NCI-H82 treated with DMSO at 0.1 percent for 48 hours (cell line): ENCODE data around the gene MAN2B2.

Source experiments
- DNase-seq: peaks from one replicate; lab custom pipeline; 2025; ENCODE audit not compliant: unreplicated experiment; lab: John Stamatoyannopoulos, UW

The MAN2B2 gene

DNA sequence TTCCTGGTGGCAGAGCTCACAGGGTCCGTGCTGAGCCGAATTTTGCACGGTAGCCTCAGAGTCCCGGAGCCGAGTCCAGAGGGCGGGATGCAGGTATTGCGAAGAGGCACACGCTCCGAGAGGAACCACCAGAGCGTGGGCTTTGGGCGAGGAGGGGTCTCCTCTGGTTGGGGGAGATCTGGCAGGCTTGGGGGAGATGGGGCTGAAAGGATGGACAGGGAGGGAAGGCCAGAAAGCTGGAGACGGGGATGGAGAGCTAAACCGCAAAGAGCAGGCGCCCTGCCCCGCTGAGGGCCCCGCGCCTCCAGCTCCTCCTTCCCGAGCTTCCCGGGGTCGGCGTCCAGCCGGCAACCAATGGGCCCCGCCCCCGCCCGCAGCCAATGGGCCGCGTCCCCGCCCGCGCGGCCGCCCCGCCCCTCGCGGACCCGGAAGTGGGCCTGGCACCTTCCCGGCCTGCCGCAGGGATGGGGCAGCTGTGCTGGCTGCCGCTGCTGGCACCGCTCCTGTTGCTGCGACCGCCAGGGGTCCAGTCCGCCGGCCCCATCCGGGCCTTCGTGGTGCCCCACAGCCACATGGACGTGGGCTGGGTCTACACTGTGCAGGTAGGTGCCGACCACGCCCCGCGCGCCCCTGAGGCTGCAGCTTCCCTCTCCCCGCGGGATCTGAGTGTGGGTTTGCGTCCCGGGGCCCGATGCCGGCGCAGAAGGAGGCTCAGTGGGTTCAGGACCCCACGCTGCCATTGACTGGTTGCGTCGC, at the start of gene MAN2B2:
Gene MAN2B2, plus strand, starts transcription at position 443 of the 756 bp plus-strand sequence. Its CDS starts 22 bp downstream, at position 465.
- DNase-seq, result peak; percentile 25

DNA sequence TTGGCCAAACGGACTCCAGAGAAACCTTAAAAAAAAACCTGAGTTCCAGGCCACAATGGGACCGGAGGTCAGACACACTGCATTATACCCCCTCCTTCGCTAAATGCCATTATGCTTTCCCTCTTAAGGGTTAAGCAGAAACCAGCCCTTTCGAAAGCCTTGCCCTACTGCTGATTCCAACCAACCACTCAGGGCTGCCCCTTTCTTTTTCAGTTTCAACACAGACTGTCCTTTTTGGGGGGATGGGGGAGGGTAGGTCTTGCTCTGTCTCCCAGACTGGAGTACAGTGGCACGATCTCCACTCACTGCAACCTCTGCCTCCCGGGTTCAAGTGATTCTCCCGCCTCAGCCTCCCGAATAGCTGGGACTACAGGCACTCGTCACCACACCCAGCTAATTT, 49.5 kb upstream of the MAN2B2 start:
- no peak for DNase-seq

DNA sequence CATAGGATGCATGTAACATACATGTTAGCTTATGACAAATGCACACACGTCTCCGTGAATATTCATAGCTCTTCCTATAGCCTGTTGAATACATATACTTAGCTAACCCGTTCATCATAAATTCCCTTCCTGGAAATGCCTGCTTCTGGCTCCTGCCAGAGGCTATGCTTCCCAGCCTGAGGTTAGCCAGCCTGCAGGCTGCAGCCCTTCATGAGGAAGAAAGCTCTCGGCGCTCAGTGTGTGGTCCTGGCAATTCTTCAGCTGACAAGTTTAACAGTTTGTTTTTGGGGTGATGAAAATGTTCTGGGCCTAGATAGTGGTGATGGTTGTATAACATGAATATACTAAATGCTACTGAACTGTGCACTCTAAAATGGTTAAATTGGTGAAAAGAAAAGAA, 48.8 kb upstream of the MAN2B2 start:
- no peak for DNase-seq

DNA sequence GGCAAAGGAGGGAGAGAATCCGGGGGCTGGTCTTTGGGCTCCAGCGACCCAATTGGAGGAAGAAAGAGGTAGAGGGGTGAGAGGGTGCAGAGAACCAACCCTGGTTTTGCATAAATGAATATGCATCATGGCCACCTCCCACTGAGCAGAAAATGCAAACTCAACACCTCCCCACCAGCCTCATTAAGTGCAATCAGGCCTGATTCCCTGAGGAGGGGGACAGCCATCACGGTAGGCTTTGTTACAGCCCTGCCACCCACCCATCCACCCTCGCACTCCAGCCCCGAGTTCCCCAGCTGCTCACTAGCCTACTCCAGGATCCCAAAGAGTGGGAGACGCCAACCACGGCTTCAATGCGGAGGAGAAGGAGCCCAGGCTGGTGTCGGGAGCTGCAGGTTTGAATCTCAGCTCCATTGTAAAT, 48.3 kb upstream of the MAN2B2 start:
- no peak for DNase-seq

DNA sequence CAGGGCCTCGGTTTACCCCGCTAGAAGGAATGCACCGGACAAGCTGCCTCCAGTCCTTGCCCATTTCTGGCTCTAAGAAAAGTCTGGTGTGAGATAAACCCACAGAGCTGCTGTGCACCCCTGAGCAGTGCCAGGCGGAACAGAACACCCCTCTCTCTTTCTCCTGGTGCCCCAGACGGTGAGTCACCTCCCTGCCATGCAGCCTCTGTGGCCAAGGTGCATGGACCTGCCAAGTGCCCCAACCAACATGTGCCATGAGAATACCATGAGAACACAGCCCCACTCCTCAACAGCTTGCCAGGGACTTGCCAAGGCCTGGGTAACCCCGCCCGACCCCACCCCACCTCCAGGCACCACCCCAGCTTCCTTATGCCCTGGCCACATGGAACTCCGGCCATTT, 47.7 kb upstream of the MAN2B2 start:
- DNase-seq, result no peak

DNA sequence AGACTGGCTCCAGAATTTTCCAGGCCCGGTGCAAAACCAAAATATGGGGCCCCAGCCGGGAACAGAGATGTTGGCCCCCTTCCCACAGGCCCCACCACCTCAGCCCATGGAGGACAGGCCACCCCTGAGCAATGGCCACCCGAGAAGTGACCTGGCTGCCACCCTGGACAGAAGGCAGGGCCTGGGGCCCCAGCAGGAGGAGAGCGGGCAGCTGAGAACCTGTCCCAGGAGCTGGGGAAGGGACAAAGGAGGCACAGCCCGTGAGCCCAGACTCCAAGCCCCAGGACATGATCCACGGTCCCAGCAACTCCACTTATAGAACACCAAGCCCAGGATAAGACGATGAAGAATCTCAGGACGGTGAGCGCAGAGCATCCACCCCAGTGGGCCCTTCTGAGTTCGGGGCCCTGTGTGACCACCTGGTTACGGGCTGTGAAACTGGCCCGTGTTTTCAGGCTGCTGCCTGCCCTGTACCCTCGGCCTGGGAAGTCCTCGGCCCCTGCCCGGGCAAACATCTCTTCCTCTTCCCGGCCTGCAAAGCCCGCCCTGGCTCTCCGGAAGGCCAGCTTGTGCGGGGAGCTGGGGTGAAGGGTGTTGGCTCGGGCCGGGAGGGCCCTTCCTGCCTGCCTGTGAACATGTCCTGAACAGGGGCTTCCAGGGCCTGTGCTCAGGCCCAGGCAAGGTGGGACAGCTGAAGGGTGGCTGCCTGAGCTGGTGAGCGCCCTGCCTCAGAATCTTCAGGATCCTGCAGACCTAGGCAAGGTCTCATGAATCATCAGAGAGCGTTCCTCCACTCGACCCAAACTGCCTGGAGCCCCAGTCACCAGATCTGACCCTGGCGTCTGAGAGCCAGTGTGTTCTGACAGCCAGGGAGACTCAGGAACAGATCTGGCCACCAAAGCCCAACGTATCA, 47.0 kb upstream of the MAN2B2 start:
- no peak for DNase-seq

DNA sequence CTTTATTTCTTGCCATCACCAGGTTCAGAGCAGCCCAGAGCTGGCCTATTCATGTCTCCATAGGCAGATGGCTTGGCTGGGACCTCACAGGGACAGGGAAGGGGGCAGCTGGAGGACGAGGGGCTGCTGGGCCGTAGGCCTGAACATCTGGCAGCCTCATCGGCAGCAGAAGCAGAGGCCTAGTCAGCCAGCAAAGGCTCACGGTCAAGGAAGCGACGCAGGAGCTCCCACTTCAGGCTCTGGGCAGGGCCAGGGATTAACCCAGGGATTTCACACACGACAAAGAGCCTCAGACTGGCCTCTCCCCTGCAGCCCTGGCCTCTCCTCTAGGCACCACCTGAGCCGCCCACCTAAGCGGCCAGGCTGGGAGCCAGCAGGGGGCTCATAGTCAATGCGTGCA, 46.0 kb upstream of the MAN2B2 start:
- no peak for DNase-seq

DNA sequence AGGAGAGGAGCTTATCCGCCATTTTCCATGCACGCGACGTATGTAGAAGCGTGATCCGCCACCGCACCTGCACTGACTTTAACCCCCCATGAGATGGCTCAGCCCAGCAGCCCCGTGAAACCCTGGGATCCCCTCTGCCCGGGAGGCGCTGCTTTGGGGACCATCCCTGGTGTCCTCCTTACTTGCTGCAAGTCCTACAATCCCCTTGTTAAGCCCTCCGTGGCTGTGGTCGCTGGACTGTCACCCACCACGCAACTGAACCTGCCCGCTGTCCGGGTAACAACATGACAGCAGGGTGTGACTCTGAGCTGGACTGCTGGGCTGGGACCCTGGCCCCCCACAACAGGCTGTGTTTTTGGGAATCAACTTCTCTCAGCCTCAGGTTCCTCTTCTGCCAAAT, 44.7 kb upstream of the MAN2B2 start:
- DNase-seq, result no peak

DNA sequence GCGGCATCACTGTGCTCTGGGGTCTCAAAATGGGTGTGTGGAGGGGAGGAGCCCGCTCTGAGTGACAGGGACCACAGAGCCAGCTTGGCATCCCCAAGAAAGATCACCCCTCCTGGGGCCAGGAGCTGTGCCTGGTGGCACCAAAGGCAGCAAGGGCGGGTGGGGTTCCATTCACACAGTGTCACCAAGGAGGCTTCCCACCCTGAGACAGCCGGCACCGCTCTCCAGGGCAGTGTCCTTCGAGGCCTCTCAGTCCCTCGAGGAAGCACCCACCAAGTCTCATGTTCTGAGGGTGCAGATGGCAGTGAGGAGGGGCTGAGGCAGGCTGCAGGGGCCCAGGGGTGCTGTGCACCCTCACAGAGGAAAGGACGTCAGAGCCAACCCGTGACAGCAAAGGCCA, 44.0 kb upstream of the MAN2B2 start:
- DNase-seq, result no peak

DNA sequence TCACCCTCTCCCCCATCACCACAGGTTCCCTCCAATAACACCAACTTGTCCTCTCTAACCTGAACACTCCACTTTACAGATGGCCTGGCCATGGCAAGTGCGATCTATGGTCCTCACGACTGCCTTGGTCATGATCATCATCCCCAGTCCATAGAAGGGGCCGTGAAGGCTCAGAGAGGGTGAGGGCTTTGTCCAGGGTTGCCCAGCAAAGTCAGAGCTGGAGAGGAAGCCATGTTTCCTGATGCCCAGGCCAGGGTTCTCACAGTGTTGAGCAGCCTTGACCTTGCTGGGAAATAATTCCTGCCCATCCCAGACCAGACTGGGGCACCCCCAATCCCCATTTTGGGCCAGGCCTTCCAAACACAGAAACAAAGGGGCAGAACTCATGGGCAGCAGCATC, 42.9 kb upstream of the MAN2B2 start:
- DNase-seq, result no peak

DNA sequence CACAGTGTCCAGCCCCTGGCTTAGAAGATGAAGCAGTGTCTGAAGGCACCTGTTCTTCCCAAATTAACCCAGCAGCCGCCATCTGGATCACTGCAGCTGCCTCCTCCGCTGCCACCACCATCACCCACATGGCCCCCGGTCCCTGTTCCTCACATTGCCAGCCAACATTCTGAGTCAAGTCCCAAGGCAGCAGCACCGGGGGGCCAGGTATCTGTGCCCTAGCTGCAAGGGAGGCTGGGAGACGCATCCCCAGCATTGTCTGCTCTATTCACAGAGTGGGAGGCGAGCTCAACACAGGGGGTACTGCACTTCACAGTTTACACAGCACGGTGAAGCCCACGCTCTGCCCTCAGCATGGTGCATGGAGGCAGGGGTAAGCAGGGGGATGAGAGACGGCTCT, 42.3 kb upstream of the MAN2B2 start:
- no peak for DNase-seq

DNA sequence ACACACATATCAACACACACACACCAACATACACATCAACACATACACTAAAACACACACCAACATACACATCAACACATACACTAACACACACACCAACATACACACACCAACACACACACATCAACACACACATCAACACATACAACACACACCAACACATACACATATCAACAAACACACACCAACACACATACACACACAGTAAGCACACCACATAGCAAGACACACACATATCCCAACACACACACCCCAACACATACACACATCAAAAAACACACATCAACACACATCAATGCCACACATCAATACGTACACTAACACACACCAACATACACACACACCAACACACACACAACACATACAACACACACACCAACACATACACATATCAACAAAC, 40.9 kb upstream of the MAN2B2 start:
- no peak for DNase-seq

DNA sequence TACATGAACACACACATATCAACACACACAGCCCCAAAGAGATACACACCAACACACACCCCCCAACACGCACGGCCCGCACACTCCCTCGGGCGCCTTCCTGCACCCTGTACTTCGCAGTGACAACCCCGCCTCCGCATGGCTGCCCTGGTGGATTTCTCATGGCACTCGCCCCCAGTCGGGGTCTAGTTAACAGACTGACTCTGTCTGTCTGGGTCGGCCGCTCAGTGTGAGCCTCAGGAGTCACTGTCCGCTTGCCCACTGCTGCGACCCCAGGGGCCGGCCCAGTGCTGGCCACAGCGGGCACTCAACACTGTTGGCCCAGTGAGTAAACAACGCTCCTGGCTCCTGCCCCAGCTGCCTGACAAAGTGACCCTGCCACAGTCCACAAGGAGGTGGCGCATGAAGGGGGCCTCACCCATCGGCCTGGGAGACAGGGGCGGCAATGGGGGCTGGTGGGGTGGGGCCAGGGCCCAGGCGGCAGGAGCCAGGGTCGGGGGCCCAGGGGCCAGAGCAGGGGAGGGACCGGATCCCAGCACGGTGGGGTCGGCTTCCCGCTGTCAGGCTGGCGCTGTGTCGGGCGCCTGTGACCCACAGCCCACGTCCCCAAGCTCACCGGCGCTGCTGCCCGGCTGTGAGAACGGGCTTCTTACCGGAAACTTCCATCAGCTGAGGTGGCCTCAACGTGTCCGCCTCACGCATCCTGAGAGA, 40.2 kb upstream of the MAN2B2 start:
- DNase-seq, result no peak

DNA sequence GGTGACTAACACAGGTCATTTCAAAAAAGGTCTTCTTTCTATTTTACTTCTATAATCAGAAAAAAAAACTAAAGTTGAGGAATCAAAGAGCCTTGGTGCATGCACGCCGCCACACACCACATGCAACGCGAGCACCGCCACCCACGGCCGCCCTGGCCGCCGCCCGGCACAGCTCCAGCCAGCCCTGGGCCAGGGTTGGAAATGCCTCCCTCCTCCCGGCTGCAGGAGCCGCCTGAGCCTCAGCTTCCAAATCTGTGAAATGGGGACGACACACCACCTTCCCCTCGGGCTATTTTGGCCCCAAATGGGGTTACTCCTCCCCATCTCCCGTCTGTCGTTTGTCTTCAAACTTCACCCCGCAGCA, 39.7 kb upstream of the MAN2B2 start:
- no peak for DNase-seq

DNA sequence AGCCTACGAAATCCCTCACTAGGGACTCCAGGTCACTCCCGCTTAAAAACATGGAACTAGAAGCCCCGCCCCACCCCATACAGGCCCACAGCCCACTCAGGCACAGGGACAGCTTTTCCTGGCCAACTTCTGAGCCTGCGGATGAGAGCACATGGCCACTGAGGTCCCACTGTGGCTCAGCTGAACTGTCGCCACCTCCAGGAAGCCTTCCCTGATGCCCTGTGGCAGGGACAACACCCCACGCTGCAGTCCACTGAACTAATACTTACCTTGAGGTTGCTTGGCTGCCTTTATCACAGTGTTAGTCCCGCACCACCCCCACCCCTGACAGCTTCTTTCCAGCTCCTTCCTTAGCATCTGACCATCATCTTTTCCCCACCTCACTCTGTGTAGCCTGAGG, 39.3 kb upstream of the MAN2B2 start:
- DNase-seq, result no peak

DNA sequence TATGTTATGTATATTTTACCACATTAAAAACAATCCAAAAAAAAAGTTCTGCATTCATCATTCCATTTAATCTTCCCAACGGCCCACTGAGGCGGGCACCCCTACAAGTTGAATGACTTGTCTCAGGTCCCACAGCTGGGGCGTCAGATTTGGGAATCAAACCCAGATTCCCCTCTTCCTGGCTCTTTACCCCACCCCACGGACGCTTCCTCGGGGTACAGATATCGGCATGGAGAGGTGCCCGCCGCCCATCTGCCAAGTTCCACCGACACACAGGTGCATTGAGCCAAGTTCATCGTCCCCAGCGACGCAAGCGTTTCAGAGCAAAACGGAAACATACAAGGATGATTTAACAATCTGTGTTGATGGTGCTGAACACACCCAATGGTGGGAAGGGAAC, 36.9 kb upstream of the MAN2B2 start:
- no peak for DNase-seq

DNA sequence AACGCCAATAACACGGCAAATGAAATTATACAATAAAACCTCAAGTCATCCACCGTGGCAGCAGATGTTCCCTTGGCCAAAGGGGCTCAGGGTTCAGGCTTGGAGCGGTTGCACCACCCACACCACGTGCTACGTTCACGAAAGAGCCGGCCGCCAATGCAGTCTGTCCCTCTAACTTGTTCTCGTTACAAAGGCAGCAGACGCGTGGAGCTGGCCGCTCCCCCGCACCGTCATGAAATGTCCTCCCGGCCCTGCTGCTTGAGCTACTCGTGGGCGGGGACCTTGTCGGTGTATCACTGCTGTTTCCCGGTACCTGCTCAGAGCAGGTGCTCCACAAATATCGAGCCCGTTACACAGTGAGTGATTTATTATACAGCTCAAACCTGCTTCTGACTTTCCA, 36.4 kb upstream of the MAN2B2 start:
- DNase-seq, result no peak

DNA sequence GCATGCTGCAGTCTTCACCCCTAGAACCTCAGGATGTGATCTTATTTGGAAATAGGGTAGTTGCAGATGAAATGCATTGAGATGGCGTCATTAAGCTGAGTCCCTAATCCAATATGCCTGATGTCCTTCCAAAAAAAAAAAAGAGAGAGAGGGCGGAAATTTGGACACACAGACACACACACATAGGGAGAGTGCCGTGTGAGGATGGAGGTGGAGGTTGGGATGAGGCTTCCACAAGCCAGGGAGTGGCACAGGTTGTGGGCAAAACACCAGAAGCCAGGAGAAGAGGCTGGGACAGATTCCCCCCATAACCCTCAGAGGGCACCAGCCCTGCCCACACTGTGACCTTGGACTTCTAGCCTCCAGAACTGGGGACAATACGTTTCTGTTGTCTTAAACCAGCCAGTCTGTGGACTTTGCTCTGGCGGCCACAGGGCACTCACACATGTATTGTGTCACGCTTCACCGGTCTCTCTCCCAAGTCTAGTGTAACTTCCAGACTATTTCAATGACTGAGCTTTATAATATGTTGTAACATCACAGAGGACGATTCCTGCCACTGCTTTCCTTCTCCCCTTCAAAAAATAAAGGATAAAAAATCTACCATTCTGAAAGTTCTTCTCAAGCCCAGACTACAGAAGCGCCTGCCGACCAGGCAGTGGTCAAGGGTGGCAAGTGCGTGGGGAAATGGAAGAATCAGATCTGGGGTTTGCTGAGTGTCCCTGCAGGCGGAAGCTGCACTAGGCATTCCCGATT, 35.8 kb upstream of the MAN2B2 start:
- no peak for DNase-seq

DNA sequence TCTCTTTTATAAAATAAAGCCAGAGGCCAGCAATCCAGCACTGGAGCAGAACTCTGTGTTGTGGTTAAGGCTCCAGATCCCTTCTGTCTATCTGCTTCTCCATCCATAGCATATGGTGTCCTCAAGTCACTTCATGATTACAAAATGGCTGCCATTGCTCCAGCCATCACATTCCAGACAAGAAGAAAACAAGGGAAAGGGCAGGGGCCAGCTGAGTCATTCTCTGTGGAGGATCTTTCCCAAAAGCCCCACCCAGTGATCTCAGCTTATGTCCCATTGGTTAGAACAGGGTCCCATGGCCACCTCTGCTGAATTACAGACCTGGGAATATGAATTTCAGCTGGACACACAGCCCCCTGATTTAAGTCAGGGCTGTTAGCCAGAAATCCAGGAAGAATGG, 34.1 kb upstream of the MAN2B2 start:
- no peak for DNase-seq

DNA sequence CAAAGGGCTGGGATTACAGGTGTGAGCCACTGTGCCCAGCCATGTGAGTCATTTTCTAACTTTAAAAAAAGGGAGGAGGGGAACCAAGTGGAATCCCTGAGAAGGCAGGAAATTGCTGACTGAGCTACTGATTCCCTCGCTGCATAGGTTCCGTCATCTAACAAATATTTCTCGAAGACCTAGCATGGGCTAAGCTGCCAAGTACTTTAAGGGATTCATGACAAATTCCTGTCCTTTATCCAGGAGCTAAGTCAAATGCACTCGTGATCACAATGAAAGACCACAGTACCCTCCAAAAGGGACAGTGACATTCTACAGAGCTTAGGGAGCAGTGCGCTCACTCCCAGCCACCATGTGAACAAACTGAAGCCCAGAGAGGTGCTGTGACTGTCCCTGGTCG, 33.2 kb upstream of the MAN2B2 start:
- no peak for DNase-seq

DNA sequence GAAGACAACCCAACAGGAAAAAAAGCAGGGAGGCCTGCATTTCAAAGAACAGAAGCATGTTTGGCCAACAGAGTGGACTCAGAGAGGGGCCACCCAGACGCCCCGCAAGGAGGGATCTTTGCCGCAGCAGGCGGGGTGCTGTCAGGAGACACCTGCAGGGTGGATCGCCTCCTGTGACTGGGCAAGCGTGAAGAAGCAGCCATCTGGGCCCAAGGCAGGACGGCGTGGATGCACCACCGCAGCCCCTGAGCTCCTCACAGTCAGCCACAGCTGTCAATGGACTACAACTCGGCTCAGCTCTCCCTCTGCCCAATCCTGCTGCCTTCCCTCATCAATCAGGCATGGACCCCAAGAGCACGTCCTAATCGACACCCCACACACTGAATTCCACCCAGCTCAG, 32.0 kb upstream of the MAN2B2 start:
- no peak for DNase-seq
